ENCODE results near the gene CTU1.

The CTU1 gene

GRCh38 chr19:51065221-51065960 is 42.8 kb downstream of the CTU1 start:
- DNase-seq: no peak
- intact Hi-C loops (cut with DNase I): no loop called here

- no peak for DNase-seq
- intact Hi-C loops (cut with DNase I): no loop called here
These were observed 43.5 kb downstream of the CTU1 start, which contains the start of gene KLK13 for GRCh38 chr19:51064534-51065220. Gene KLK13, minus strand, starts transcription at chr19:51065092. Its CDS starts 25 bp downstream, at chr19:51065067.

- DNase-seq: no peak
These were observed 44.5 kb downstream of the CTU1 start for GRCh38 chr19:51063664-51064063.

DNA sequence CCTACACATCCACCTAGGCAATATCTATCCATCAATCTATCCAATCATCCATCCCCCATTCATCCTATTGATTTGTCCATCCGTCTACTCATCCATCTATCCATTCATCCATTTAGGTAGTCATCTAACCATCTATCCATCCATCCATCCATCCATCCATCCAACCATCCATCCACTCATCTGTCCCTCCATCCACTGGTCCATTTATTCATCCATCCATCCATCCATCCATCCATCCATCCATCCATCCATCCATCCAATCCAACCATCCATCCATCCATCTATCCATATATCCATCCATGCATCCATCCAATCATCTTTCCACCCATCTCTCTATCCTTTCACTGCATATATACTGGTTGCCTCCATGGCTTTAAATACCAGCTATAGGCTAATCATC is 47.2 kb downstream of the CTU1 start:
- intact Hi-C loops (cut with DNase I): no loop called here
- no peak for DNase-seq

More at GRCh38 chr19:51063664-51064063, 44.5 kb downstream of the CTU1 start:
- intact Hi-C loops (cut with DNase I): no loop called here

DNA sequence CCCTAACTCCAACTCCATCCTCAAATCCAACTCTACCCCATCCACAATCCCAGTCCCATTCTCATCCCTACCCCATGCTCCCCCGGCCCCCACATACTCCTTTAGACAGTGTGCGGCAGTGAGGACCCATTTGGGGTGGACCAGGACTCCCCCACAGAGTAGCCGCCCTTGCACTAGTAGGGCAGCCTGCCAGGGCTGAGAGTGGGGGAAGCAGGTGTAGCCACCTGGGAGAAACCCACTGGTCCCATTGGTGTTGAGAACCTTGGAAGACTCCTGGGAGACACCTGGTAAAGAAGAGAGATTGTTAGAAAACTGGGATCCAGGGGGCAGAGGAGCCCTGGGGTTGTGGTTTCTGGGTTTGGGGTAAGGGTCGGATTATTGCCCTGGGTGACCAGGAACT is 47.9 kb downstream of the CTU1 start:
- intact Hi-C loops (cut with DNase I): no loop called here
- DNase-seq: no peak

GRCh38 chr19:51059715-51060114 is 48.5 kb downstream of the CTU1 start:
- DNase-seq: no peak
- intact Hi-C loops (cut with DNase I): no loop called here

- intact Hi-C loops (cut with DNase I): no loop called here
- no peak for DNase-seq
These were observed 52.3 kb downstream of the CTU1 start for GRCh38 chr19:51055866-51056265.

All from head of caudate nucleus (tissue), 42 donors.